GM12872 (cell line): Measurements from ENCODE around the gene ATP2B2.

ENCODE experiments used
- TF ChIP-seq, protein P1 (sequence below): IDR thresholded peaks from 3 replicates; pipeline ENCODE4 v1.5.1; 2011; ENCODE audit warnings: low read depth, mild to moderate bottlenecking, low read length, moderate library complexity; ENCODE audit not compliant: insufficient read depth

The ATP2B2 gene

GRCh38 chr3:10299679-10300078 is 205.7 kb downstream of the ATP2B2 start:
- TF ChIP-seq, protein P1, sequence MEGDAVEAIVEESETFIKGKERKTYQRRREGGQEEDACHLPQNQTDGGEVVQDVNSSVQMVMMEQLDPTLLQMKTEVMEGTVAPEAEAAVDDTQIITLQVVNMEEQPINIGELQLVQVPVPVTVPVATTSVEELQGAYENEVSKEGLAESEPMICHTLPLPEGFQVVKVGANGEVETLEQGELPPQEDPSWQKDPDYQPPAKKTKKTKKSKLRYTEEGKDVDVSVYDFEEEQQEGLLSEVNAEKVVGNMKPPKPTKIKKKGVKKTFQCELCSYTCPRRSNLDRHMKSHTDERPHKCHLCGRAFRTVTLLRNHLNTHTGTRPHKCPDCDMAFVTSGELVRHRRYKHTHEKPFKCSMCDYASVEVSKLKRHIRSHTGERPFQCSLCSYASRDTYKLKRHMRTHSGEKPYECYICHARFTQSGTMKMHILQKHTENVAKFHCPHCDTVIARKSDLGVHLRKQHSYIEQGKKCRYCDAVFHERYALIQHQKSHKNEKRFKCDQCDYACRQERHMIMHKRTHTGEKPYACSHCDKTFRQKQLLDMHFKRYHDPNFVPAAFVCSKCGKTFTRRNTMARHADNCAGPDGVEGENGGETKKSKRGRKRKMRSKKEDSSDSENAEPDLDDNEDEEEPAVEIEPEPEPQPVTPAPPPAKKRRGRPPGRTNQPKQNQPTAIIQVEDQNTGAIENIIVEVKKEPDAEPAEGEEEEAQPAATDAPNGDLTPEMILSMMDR: no peak

DNA sequence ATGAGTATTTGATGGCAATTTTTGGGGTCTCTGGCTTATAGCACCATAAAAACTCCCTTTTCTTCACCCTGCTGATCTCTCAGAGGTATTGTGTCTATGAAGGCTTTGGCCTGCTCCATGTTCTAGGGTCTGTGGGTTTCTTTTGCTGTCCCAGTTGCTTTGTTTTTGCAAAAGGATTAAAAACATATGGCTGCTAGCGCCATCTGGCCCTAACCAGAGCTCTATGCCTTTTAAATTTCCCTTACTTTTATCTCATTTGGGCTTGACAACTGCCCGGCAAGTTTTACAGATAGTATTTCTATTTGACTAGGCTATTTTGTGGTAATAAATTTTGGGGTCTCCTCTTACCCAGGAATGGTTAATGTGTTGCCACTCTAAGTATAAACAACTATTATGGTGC is 206.2 kb downstream of the ATP2B2 start:
- TF ChIP-seq, protein P1: no peak

GRCh38 chr3:10294030-10294586 is 211.3 kb downstream of the ATP2B2 start:
- TF ChIP-seq, protein P1: no peak

- TF ChIP-seq, protein P1: no peak
Observed at GRCh38 chr3:10292505-10293419, 212.6 kb downstream of the ATP2B2 start, which contains the start of gene GHRL. TSS of gene GHRL (minus strand) at chr3:10292947. CDS start at chr3:10290180, 2,767 bp downstream.

DNA sequence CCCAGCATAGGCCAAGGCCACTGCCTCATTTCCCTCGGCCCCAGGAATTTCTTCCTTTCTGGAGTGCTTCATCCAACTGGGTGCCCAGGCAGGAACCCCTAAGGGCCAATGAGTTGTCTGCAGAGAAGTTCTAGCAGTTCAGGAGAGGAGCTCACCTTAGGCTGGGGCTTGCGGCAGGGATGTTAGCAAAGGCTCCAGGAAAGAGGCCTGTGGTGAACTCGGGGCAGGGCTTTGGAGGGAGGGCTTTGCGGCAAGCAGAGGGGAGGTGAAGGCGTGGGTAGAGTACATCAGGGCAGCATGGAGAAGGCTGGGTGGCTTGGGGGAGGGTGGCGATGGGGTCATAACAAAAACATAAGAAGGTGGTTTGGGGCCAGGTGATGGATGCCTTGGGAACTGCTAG is 213.7 kb downstream of the ATP2B2 start:
- TF ChIP-seq, protein P1: no peak

DNA sequence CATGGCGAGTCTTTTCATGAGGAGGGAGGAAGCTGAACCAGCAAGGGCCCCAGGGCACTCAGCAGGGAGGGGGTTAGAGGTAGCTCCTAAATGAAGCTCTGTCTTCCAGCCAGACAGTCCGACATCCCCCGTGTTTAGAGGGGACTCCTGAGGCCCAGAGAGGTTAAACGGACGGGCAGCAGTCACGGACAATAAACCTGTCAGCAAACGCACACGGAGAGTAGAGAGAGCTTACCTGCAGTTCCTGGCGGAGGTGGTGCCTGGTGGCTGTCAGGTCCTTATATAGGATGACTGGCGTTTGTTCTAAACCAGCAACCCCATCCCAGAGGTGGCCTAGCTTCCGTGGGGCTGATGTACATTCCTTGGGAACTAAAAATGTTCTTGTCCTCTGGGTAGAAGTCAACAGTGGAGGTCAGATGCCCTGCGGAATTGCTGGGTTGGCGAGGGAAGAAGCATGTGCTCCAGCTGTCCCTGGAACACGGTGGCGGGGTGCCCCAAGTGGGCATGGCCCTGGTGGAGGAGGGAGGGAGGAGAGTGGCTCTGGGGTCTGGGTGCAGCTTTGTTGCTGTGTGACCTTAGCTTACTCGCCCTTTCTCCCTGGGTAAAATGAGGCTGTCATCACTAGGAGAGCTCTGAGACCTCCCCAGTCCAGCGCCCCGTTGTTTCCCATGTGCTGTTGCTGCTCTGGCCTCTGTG is 214.8 kb downstream of the ATP2B2 start:
- TF ChIP-seq, protein P1: no peak

GRCh38 chr3:10289787-10290355 is 215.5 kb downstream of the ATP2B2 start:
- TF ChIP-seq, protein P1: no peak
